HCT116 (cell line): ENCODE measurements around the gene CACNA2D3. TPM values are rescaled to one million over a fixed set of nuclear protein-coding genes. Genes with fewer than 3 reads are reported as not detected.

Experiments used
- ATAC-seq: fragments of 200-7000 bp; cut with Tn5 transposase; 2 replicates; pipeline ENCODE4 v1.9.1; 2020; ENCODE audit warnings: mild to moderate bottlenecking, moderate library complexity
- BruUV-seq: library from RNA; stranded (reverse); fragments of 400-500 nt; replicated peaks from 2 replicates; lab custom pipeline; 2021; lab: Mats Ljungman, UMichigan
- CTCF ChIA-PET: fragments of 300-600 bp; sonication (Branson Sonifier 250); formaldehyde crosslinking; loops from one replicate; lab custom pipeline; 2021; ENCODE audit warnings: antibody characterized with exemption; lab: Charles Lee
- POLR2A ChIA-PET: fragments of 300-600, 350-600 bp; sonication (Branson Sonifier 250); formaldehyde crosslinking; loops from one replicate; lab custom pipeline; 2021; ENCODE audit warnings: antibody characterized with exemption; lab: Charles Lee
- RAD21 ChIA-PET, 2 experiments: fragments of 300-600 bp; sonication (Branson Sonifier 250); formaldehyde crosslinking; loops; one replicate each; lab custom pipeline; 2023; ENCODE audit warnings: low total read pairs in 2 of 2; ENCODE audit not compliant: uncharacterized antibody in 2 of 2, unreplicated experiment in 2 of 2, low non-redundant PET in 1 of 2; lab: Charles Lee
- DNase-seq: peaks from one replicate; pipeline ENCODE4 v3.0.0-alpha.2; 2010; ENCODE audit warnings: low read depth, low spot score
- H2AFZ ChIP-seq: fragments of 200-600 bp; shearing (Covaris generic), sonication (generic); 2 replicates; pipeline ENCODE4 v1.6.1; 2017; ENCODE audit warnings: low read depth, mixed run types, mixed read lengths, antibody characterized with exemption, low read length; ENCODE audit not compliant: poor library complexity, severe bottlenecking
- H3K27ac ChIP-seq: 2 replicates; pipeline ENCODE4 v1.5.1; 2012; ENCODE audit warnings: low read depth, low read length
- H3K27me3 ChIP-seq: fragments of 200-600 bp; sonication (generic); 2 replicates; pipeline ENCODE4 v1.6.1; 2016; ENCODE audit warnings: mixed run types, low read length, mixed read lengths; ENCODE audit not compliant: insufficient read depth
- H3K36me3 ChIP-seq, 2 experiments: fragments of 200-500 bp in 1 of 2; fragments of 200-600 bp in 1 of 2; sonication (Bioruptor generic) in 1 of 2; sonication (generic) in 1 of 2; 2 replicates each; pipeline versions ENCODE4 v1.5.1 to v1.6.1; 2014 to 2016; ENCODE audit warnings: low read length in 2 of 2, inconsistent platforms in 1 of 2, mixed read lengths in 1 of 2, mixed run types in 1 of 2; ENCODE audit not compliant: insufficient read depth in 2 of 2, control insufficient read depth in 1 of 2
- H3K4me1 ChIP-seq, 2 experiments: fragments of 200-600 bp in 1 of 2; sonication (generic) in 1 of 2; 2 replicates each; pipeline versions ENCODE4 v1.5.1 to v1.6.1; 2012 to 2017; ENCODE audit warnings: low read length in 2 of 2, inconsistent platforms in 1 of 2, mild to moderate bottlenecking in 1 of 2, mixed read lengths in 1 of 2, mixed run types in 1 of 2, moderate library complexity in 1 of 2; ENCODE audit not compliant: insufficient read depth in 2 of 2, control insufficient read depth in 1 of 2
- H3K4me2 ChIP-seq: fragments of 200-600 bp; sonication (generic); 2 replicates; pipeline ENCODE4 v1.6.1; 2017; ENCODE audit warnings: mixed run types, low read length, mixed read lengths
- H3K4me3 ChIP-seq, 2 experiments: fragments of 200-600 bp in 1 of 2; sonication (generic) in 1 of 2; replicated peaks in 1 of 2; 2 replicates each; pipeline ENCODE4 v1.5.1; 2011 to 2016; ENCODE audit warnings: low read length in 2 of 2, control low read depth in 1 of 2, low read depth in 1 of 2, mild to moderate bottlenecking in 1 of 2, mixed read lengths in 1 of 2, mixed run types in 1 of 2
- H3K79me2 ChIP-seq: fragments of 200-600 bp; sonication (generic); 2 replicates; pipeline ENCODE4 v1.6.1; 2017; ENCODE audit warnings: mild to moderate bottlenecking, mixed run types, low read length, moderate library complexity, mixed read lengths; ENCODE audit not compliant: insufficient read depth
- H3K9ac ChIP-seq: fragments of 200-600 bp; sonication (generic); 2 replicates; pipeline ENCODE4 v1.6.1; 2016; ENCODE audit warnings: low read length, mixed read lengths
- H3K9me2 ChIP-seq: fragments of 200-600 bp; sonication (generic), shearing (Covaris generic); 2 replicates; pipeline ENCODE4 v1.6.1; 2017; ENCODE audit warnings: mixed run types, mild to moderate bottlenecking, moderate library complexity; ENCODE audit not compliant: insufficient read depth
- H3K9me3 ChIP-seq, 2 experiments: fragments of 200-500 bp in 1 of 2; fragments of 200-600 bp in 1 of 2; sonication (Bioruptor generic) in 1 of 2; sonication (generic) in 1 of 2; 2 replicates each; pipeline ENCODE4 v1.6.1; 2014 to 2017; ENCODE audit warnings: low read length in 2 of 2, mixed read lengths in 2 of 2, inconsistent platforms in 1 of 2, low read depth in 1 of 2, mild to moderate bottlenecking in 1 of 2, mixed run types in 1 of 2, moderate library complexity in 1 of 2; ENCODE audit not compliant: control insufficient read depth in 1 of 2, insufficient read depth in 1 of 2
- H4K20me1 ChIP-seq: fragments of 200-600 bp; sonication (generic), shearing (Covaris generic); 2 replicates; pipeline ENCODE4 v1.6.1; 2017; ENCODE audit warnings: mixed run types, mild to moderate bottlenecking, moderate library complexity; ENCODE audit not compliant: insufficient read depth
- ATF3 ChIP-seq: IDR thresholded peaks from 2 replicates; pipeline ENCODE4 v1.6.1; 2012
- CBX3 ChIP-seq: IDR thresholded peaks from 2 replicates; pipeline ENCODE4 v1.6.1; 2012; ENCODE audit warnings: low read depth
- EZH2phosphoT487 ChIP-seq: fragments of 200-600 bp; IDR thresholded peaks from 2 replicates; pipeline ENCODE4 v1.6.1; 2018; ENCODE audit warnings: antibody characterized with exemption, borderline replicate concordance
- FOSL1 ChIP-seq: IDR thresholded peaks from 2 replicates; pipeline ENCODE4 v1.6.1; 2012; ENCODE audit warnings: low read depth
- MAX ChIP-seq: IDR thresholded peaks from 2 replicates; pipeline ENCODE4 v1.6.1; 2012
- POLR2A ChIP-seq: IDR thresholded peaks from 2 replicates; pipeline ENCODE4 v1.7.0; 2011; ENCODE audit warnings: borderline replicate concordance; ENCODE audit not compliant: insufficient read depth, insufficient read length; ENCODE audit errors: extremely low read depth
- SRF ChIP-seq: IDR thresholded peaks from 2 replicates; pipeline ENCODE4 v1.6.1; 2012; ENCODE audit warnings: low read depth
- YY1 ChIP-seq: IDR thresholded peaks from 2 replicates; pipeline ENCODE4 v1.6.1; 2011; ENCODE audit warnings: low read length, low read depth, moderate library complexity, mild to moderate bottlenecking; ENCODE audit not compliant: insufficient replicate concordance; ENCODE audit errors: extremely low read depth
- ZBTB33 ChIP-seq: IDR thresholded peaks from 2 replicates; pipeline ENCODE4 v1.6.1; 2011; ENCODE audit warnings: mild to moderate bottlenecking, low read length, moderate library complexity; ENCODE audit not compliant: insufficient replicate concordance; ENCODE audit errors: extremely low read depth
- ZFX ChIP-seq: fragments of 450-650 bp; IDR thresholded peaks from 2 replicates; pipeline ENCODE4 v1.6.1; 2017
- ZNF274 ChIP-seq: fragments of 200-500 bp; sonication (Bioruptor generic); IDR thresholded peaks from 2 replicates; pipeline ENCODE4 v1.6.1; 2014; ENCODE audit warnings: mild to moderate bottlenecking, low read depth, low read length, inconsistent platforms
- intact Hi-C: fragments of 100-400 bp; cut with micrococcal nuclease; formaldehyde crosslinking; loops from 2 replicates; pipeline ENCODE4 v1.10.0; 2022
- total RNA-seq: library from RNA; stranded (reverse); gene quantifications from one replicate; pipeline ENCODE4 v1.2.1, GENCODE V29; 2021; ENCODE audit not compliant: unreplicated experiment

CACNA2D3 gene
- total RNA-seq, 1 experiment from 2014 or later: 0.20 TPM

GRCh38 chr3:54232618-54233017, 110.3 kb downstream of the CACNA2D3 start:
- RAD21 ChIA-PET: no interaction called here
- no peaks in the 10 kb centered on the region for H3K9me2 ChIP-seq
- TF ChIP-seq SRF (no peak), ZNF274 (no peak), POLR2A (no peak), YY1 (no peak), EZH2phosphoT487 (no peak), ATF3 (no peak), ZFX (no peak), FOSL1 (no peak), MAX (no peak), CBX3 (no peak), ZBTB33 (no peak)
- TF ChIP-seq, all 23 proteins: peak for 0
- no peak overlapping the region for H3K27ac ChIP-seq
- H3K4me3 ChIP-seq: no peak overlapping the region
- CTCF ChIA-PET: no interaction called here
- no peaks in the 10 kb centered on the region for H3K9me3 ChIP-seq
- no peak overlapping the region for H3K9ac ChIP-seq
- DNase-seq (no peak), ATAC-seq (no peak)
- no peaks in the 10 kb centered on the region for H4K20me1 ChIP-seq
- no peaks in the 10 kb centered on the region for H3K36me3 ChIP-seq
- no peak overlapping the region for H3K4me2 ChIP-seq
- H3K27me3 ChIP-seq: peaks cover 7% of the 10 kb centered on the region; the same call in 1 of the 2 replicates
- POLR2A ChIA-PET: no interaction called here
- no peaks in the 10 kb centered on the region for H3K79me2 ChIP-seq
- H3K4me1 ChIP-seq: no peaks in the 10 kb centered on the region
- no TSS peak for BruUV-seq
- intact Hi-C loops: no loop called here
- H2AFZ ChIP-seq: no peak overlapping the region
